Vagina (tissue), 2 donors: ENCODE measurements around the gene SYTL3. TPM values are rescaled to one million over a fixed set of nuclear protein-coding genes. Genes with fewer than 3 reads are reported as not detected.
"Not testable (repeated sequence)": the region's sequence is repeated elsewhere in the genome, so short reads cannot be mapped to it uniquely, and the experiment has no call there.

Experiments used
- DNase-seq, 2 donors: peaks; one replicate each; pipeline ENCODE4 v3.0.0-alpha.2; 2017; ENCODE audit errors: extremely low spot score in 2 of 2
- H3K27ac ChIP-seq: fragments of 200-600 bp; sonication (generic); one replicate; pipeline ENCODE4 v1.5.1; 2019
- H3K27me3 ChIP-seq: fragments of 200-600 bp; sonication (generic); one replicate; pipeline ENCODE4 v1.5.1; 2019
- H3K36me3 ChIP-seq, 2 donors: fragments of 200-600 bp; sonication (generic); one replicate each; pipeline ENCODE4 v1.5.1; 2017 to 2019
- H3K4me1 ChIP-seq: fragments of 200-600 bp; sonication (generic); one replicate; pipeline ENCODE4 v1.5.1; 2019
- H3K4me3 ChIP-seq, 2 donors: fragments of 200-600 bp; sonication (generic); 1 replicate in 1 of 2; 2 replicates in 1 of 2; pipeline ENCODE4 v1.5.1; 2016 to 2019
- H3K9me3 ChIP-seq: fragments of 200-600 bp; sonication (generic); one replicate; pipeline ENCODE4 v1.5.1; 2019
- CTCF ChIP-seq, 3 experiments: fragments of 450-650 bp in 2 of 3; fragments of 200-600 bp in 1 of 3; sonication (generic) in 1 of 3; IDR thresholded peaks; one replicate each; pipeline ENCODE4 v1.5.1; 2017 to 2019; ENCODE audit warnings: antibody characterized with exemption in 3 of 3, mild to moderate bottlenecking in 2 of 3, moderate library complexity in 2 of 3
- POLR2A ChIP-seq, 2 donors: fragments of 450-650 bp; IDR thresholded peaks; one replicate each; pipeline ENCODE4 v1.6.1; 2017; ENCODE audit warnings: antibody characterized with exemption in 2 of 2, mild to moderate bottlenecking in 2 of 2, moderate library complexity in 2 of 2
- POLR2AphosphoS5 ChIP-seq, 2 donors: sonication (generic); formaldehyde crosslinking; IDR thresholded peaks; one replicate each; pipeline ENCODE4 v1.9.0; 2017; ENCODE audit warnings: antibody characterized with exemption in 2 of 2, mild to moderate bottlenecking in 2 of 2, low read depth in 1 of 2; ENCODE audit not compliant: insufficient read depth in 1 of 2
- intact Hi-C: fragments of 100-400 bp; cut with DNase I; formaldehyde crosslinking; loops from one replicate; pipeline ENCODE4 v1.15.1; 2023
- total RNA-seq: library from RNA; depleted of rRNA; stranded (reverse); fragments of >200 nt; gene quantifications from one replicate; pipeline ENCODE4 v1.2.3, GENCODE V29; 2016

The SYTL3 gene
- total RNA-seq, 1 donor from 2014 or later: 10.8 TPM

GRCh38 chr6:158631678-158632537, 17.9 kb upstream of the SYTL3 start:
- H3K9me3 ChIP-seq: no peaks in the 10 kb centered on the region
- H3K27me3 ChIP-seq: no peaks in the 10 kb centered on the region
- peak overlapping the region; percentile 68 for H3K27ac ChIP-seq
- H3K4me3 ChIP-seq: peak overlapping the region; percentile 0 to 13
- peaks cover 0 to 23% of the 10 kb centered on the region in 2 donors for H3K36me3 ChIP-seq
- TF ChIP-seq POLR2AphosphoS5 (IDR thresholded peaks at IDR 0.05; ENCODE audit: insufficient read depth in 1 of 2, low read depth in 1 of 2): peak; percentile 34 to 38
- no peak for TF ChIP-seq POLR2A (IDR thresholded peaks at IDR 0.05)
- no peak for TF ChIP-seq CTCF (IDR thresholded peaks at IDR 0.05)
- DNase-seq: peak; percentile 87 to 89
- H3K4me1 ChIP-seq: peaks cover 29% of the 10 kb centered on the region
- intact Hi-C loops: no loop called here

- H3K4me3 ChIP-seq, H3K27me3 ChIP-seq, H3K9me3 ChIP-seq, intact Hi-C loops, DNase-seq: not testable (repeated sequence)
- peaks cover 29% of the 10 kb centered on the region for H3K4me1 ChIP-seq
- peak overlapping the region; percentile 68 for H3K27ac ChIP-seq
- peaks cover 0 to 21% of the 10 kb centered on the region in 2 donors for H3K36me3 ChIP-seq
Observed at GRCh38 chr6:158632538-158633119, 17.2 kb upstream of the SYTL3 start.

GRCh38 chr6:158633127-158633526, 16.7 kb upstream of the SYTL3 start:
- no peak overlapping the region for H3K4me3 ChIP-seq
- no peaks in the 10 kb centered on the region for H3K9me3 ChIP-seq
- peaks cover 29% of the 10 kb centered on the region for H3K4me1 ChIP-seq
- no peaks in the 10 kb centered on the region for H3K27me3 ChIP-seq
- DNase-seq: peak in 1 of 2 donors; percentile 85
- no peak for TF ChIP-seq POLR2AphosphoS5 (IDR thresholded peaks at IDR 0.05; ENCODE audit: insufficient read depth in 1 of 2, low read depth in 1 of 2)
- no peak overlapping the region for H3K27ac ChIP-seq
- peaks cover 0 to 21% of the 10 kb centered on the region in 2 donors for H3K36me3 ChIP-seq
- intact Hi-C loops: no loop called here

- Histone ChIP-seq H3K27ac (no peak overlapping the region), H3K27me3 (no peaks in the 10 kb centered on the region), H3K9me3 (no peaks in the 10 kb centered on the region), H3K36me3 (peaks cover 0 to 21% of the 10 kb centered on the region in 2 donors), H3K4me1 (peaks cover 35% of the 10 kb centered on the region), H3K4me3 (no peak overlapping the region)
- TF ChIP-seq POLR2A (IDR thresholded peaks at IDR 0.05) (no peak), POLR2AphosphoS5 (IDR thresholded peaks at IDR 0.05; ENCODE audit: insufficient read depth in 1 of 2, low read depth in 1 of 2) (no peak), CTCF (IDR thresholded peaks at IDR 0.05) (no peak)
- intact Hi-C loops: no loop called here
- peak in 1 of 2 donors; percentile 22 for DNase-seq
Observed at GRCh38 chr6:158634695-158635426, 15.0 kb upstream of the SYTL3 start.

GRCh38 chr6:158635427-158636073, 14.3 kb upstream of the SYTL3 start:
- DNase-seq: peak in 1 of 2 donors; percentile 60
- no peak for TF ChIP-seq CTCF (IDR thresholded peaks at IDR 0.05)
- no peak for TF ChIP-seq POLR2A (IDR thresholded peaks at IDR 0.05)
- TF ChIP-seq POLR2AphosphoS5 (IDR thresholded peaks at IDR 0.05; ENCODE audit: insufficient read depth in 1 of 2, low read depth in 1 of 2): no peak
- Histone ChIP-seq H3K9me3 (no peaks in the 10 kb centered on the region), H3K4me1 (peaks cover 35% of the 10 kb centered on the region), H3K4me3 (no peak overlapping the region), H3K27ac (no peak overlapping the region), H3K36me3 (peaks cover 0 to 24% of the 10 kb centered on the region in 2 donors), H3K27me3 (no peaks in the 10 kb centered on the region)
- intact Hi-C loops: no loop called here
